ENCODE measurements around the gene TRAPPC11.

GRCh38 chr4:183723561-183724228, 64.6 kb downstream of the TRAPPC11 start:
- TF ChIP-seq CTCF (IDR thresholded peaks at IDR 0.05; ENCODE audit: low read length) (no peak), EZH2 (IDR thresholded peaks at IDR 0.05; ENCODE audit: borderline replicate concordance, low read length) (no peak)
